GM19043 (cell line): ENCODE measurements around the gene FYB1.
A peak's percentile ranks its signal among the peaks of the same experiment; 100 is the strongest.

Experiments
- ATAC-seq: cut with Tn5 transposase; IDR thresholded peaks from one replicate; pipeline ENCODE4 v1.9.1; 2021; ENCODE audit warnings: low read depth; ENCODE audit not compliant: unreplicated experiment

The FYB1 gene

DNA sequence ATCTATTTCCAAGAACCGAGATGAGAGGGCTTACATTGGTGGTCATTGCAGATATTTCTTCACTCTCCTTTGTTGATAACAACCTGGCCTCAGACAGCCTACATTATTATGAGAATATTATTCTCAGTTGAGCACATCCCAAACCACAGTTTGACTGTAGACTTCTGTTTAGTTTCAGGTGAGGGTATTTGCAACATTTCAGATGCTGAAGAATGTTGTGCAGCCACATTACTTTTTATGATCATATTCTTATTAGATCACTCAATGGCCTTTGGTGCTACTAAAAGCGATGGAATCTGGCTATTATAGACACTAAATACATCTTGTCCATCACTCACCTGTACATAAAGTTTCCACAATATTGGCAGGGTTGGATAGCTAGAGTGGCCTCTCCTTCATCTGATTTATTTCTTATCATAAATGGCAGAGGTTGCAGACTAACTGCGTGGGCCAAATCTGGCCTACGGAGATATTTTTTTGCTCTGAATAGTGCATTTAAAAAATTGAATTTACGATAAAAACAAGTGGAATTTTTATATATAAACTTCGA, 119.0 kb downstream of the FYB1 start:
- ATAC-seq = no peak

DNA sequence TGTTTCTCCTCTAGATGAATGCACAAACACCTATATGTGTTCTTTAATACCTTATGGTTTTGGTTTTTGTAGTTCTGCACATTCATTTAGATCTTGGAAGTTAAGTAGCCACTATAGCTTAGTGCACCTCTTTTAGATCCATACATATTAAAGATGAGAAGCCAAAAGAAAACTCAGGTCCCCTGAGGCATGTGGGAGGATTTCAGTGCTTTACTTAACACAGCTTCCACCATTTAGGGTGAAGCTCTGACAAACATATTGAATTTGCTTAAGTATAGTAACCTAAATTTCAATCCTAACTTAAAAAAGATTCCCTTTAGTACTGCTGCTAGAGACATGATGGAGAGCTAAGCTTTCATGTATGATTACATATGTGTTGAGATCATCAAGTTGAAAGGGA, 119.5 kb downstream of the FYB1 start:
- no peak for ATAC-seq

DNA sequence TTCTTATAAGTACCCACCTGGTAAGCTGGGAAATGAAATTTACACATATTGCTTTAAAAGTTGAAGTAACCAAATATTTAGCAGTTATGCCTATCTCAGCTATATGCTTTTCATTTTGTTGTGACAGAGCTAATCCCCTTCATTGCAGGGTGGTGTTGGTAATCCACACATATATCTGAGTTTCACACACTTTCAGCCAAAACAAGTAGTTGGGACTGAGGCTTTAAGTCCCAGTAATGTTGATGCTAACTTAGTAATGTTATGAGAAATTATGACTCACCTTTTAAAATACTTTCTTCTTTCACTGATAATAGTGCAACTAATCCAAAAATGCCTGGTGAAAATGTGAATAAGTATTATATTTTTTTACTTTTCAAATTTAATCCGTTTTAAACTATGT, 126.0 kb downstream of the FYB1 start:
- no peak for ATAC-seq

DNA sequence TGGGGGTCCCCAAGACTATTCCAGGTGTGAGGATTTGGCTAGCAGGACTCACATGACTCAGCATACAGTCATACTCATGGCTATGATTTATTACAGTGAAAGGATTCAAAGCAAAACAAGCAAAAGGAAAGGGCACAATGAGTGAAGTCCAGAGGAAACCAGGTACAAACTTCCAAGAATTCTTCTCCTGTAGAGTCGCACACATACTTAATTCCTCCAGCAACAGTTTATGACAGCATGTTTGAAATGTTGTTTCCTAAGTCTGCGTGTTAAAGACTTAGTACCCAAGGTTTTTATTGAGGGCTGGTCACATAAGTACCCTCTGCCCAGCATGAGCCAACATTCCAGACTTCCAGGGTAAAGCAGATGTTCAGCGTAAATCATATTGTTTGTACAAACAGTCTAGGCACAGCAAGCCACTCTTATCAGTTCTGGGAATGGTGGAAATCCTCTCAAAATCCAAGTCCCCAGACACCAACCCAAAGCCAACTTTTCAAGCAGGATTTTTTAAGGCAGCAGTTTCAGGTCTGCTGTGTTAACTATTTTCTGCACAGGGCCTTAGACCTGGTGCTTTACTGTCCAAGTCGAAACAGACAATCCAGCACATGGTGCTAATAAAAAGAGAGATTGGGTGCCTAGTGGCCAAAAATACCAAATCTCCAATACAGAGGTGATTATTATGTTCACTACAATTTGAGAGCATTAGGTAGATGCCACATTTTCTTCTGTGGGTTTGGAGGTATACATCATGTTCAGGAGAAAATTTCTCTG, 126.6 kb downstream of the FYB1 start:
- ATAC-seq = no peak

GRCh38 chr5:39091940-39092580, 127.3 kb downstream of the FYB1 start:
- no peak for ATAC-seq

GRCh38 chr5:39083968-39084367, 135.4 kb downstream of the FYB1 start:
- no peak for ATAC-seq

- no peak for ATAC-seq
These were observed 136.4 kb downstream of the FYB1 start for GRCh38 chr5:39082995-39083394.

- no peak for ATAC-seq
These were observed 138.7 kb downstream of the FYB1 start for GRCh38 chr5:39080597-39081204.

DNA sequence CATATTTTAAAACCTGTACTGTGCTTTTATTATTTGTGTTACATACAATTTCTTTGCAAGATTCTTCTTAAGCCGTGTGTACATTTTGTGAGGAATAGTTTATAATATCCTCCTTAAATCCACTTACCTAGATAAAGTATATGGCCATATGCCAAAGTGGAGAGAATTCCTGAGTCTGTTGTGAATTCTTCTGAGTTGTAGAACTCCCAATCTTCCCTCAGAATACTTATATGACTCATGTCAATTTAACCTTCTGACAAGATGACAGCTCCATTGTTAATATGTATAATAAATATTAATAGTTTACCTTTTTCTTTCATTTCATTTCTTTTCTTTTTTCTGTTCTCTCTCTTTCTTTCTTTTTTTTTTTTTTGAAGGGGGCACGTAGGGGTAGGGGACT, 139.2 kb downstream of the FYB1 start:
- no peak for ATAC-seq

DNA sequence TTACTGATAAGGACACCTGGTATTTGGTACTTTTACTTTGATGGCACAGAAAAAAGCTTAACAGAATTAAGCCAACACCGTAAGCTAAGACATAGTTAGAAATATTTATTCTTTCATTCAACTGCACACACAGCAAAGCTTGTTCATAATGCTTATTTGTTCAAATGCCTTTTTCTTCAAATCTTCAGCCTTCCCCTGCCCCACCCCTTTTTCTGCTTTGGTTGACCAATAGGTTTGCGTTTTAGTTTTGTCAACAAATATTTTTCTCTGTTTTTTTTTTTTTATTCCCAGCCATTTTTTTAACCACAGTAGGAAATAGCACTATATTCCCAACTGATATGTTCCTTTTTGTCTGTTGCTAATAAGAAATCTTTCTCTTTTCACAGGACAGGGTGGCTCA, 140.2 kb downstream of the FYB1 start:
- no peak for ATAC-seq

GRCh38 chr5:39076757-39077728, 142.3 kb downstream of the FYB1 start:
- no peak for ATAC-seq

DNA sequence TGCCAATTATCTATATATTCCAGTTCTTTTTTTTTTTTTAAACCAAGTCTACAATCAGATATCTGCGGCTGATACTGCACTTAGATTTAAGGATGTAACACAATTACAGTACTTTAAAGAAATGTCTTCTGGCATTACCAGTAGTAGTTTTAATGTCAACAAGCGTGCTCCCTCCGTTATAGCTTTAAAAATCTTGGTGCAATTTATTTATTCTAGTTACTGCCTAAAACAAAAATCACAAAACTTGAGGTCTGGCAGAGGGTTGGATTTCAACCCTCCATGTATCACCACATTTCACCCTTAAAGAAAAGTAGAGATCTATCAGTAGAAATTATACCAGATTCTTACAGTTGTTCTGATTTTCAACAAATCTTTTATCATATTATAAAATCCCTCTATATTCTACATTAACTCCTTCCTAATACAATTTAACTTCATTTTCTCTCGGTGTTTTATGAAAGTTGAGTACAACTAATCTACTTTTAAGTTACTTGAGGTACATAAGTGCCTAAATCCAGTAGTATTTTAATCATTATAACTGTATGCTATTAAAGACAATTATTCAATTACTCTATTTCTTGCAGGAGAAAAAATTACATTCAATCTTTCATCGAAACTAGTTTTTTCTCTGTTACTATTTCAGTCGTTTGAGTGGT, 143.1 kb downstream of the FYB1 start:
- no peak for ATAC-seq

DNA sequence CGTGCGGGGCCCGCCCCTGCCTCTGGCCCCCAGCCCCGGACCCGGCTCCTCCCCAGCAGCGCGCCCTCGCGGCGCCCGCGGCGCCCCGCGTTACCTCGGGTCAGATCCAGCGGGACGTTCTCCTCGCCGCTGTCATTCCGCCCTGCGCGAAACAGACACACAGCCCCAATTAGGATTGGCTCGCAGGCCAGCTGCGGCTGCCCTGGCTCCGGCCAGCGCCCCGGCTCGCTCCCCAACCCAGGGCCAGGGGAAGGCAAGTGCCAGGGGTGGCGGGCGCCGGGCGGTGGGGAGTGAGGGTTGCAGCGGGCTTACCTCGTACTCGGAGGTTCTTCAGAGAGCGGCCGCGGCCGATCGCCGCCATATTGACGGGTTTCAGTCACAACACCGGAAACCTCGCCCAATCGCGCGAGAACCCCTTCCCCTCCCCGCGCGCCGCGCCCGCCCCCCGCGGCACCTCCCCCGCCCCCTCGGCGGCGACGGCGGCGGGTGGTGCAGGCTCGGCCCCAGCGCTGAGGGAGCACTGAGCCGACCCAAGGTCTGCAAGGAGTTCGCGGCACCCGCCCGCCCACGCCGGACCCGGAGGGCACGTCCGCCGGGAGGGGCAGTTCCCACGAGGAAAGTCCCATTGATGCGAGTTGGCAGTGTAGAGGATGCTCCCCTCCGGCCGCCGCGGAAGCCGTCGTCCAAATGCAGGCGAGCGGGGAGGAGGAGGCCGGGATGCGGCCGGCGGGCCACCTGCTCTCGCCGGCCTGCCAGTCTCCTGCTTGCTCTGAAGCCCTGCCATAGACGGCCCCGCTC, 145.1 kb downstream of the FYB1 start, which contains the start of gene RICTOR:
Gene RICTOR, minus strand, starts transcription at position 383 of the 798 bp plus-strand sequence. Its CDS starts 22 bp downstream, at position 361.
- peak; percentile 60 for ATAC-seq

GRCh38 chr5:39073767-39074016, 145.7 kb downstream of the FYB1 start:
- peak; percentile 13 for ATAC-seq

GRCh38 chr5:39072925-39073766, 146.2 kb downstream of the FYB1 start:
- peak; percentile 34 for ATAC-seq

DNA sequence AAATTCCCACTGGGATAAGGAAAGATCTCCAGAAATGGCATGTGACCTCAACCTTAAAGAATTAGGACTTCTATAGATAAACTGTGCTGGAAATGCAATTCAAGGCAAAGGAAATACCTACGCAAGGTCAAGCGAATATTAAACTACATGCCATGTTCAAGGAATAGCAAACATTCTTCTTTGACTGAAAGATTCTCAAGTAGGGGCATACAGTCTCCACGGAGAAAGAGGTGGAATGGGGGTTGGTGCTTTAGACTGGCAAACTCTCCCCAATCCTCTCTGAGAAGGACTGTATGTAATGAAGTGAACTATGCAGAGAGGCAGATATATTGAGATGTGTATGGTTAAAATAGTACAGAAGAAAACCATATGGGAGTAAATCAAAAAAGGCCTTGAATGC, 151.3 kb downstream of the FYB1 start:
- no peak for ATAC-seq

DNA sequence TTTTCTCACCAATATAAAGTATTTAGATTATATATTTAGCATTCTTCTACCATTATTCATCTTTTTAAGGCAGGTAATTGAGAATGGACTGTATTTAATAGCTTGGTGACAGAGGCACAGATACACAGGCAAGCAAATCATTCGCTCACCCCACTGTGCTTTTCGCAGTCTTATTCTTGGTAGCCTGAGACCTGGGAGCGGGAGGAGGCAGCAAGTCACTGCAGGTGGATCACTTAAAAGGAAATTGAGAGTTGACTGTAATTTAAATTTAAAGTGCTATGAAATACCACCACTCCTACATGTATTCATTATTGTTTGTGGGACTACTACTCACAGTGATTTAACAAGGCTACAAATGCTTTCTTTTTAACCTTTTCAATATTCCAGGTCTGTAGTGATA, 154.9 kb downstream of the FYB1 start:
- no peak for ATAC-seq

DNA sequence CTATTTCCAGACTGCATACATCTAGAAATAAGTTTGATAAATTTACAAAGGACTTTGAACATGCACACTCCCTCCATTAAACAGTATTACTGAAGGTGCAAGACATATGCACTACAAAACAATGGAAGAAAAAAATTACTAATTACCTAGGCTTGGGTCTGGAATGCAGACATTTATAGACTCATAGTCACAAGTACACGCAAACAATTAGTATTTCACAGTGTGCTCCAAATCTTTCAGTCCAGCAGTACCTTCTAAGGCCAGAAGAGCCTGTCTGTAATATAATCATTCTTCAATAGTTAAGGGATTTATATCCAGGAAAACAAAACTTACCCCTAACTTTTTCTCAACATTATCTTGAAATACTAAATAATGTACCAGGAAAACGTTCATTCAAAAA, 156.3 kb downstream of the FYB1 start:
- no peak for ATAC-seq
